ENCODE results near the gene KCNA1. TPM values are rescaled to one million over a fixed set of nuclear protein-coding genes. Genes with fewer than 3 reads are reported as not detected.

KCNA1 gene
- total RNA-seq, 2 donors from 2014 or later: 0.05 TPM; not detected in 1

- intact Hi-C loops (cut with DNase I): no loop called here
These were observed 333 bp upstream of the KCNA1 start for GRCh38 chr12:4909410-4909733.

GRCh38 chr12:4910502-4911315 lies 1.0 kb downstream of the KCNA1 start:
- no peak for DNase-seq (ENCODE audit: low spot score)
- intact Hi-C loops (cut with DNase I): no loop called here

More at GRCh38 chr12:4909410-4909733, 333 bp upstream of the KCNA1 start:
- DNase-seq (ENCODE audit: low spot score): no peak

- intact Hi-C loops (cut with DNase I): no loop called here
- no peak for DNase-seq (ENCODE audit: low spot score)
These were observed 1.8 kb downstream of the KCNA1 start for GRCh38 chr12:4911316-4911994.

- intact Hi-C loops (cut with DNase I): no loop called here
- DNase-seq (ENCODE audit: low spot score): no peak
These were observed 5.0 kb downstream of the KCNA1 start for GRCh38 chr12:4914720-4915119.

- intact Hi-C loops (cut with DNase I): no loop called here
- DNase-seq (ENCODE audit: low spot score): no peak
These were observed 6.0 kb downstream of the KCNA1 start for GRCh38 chr12:4915752-4916151.

- no peak for DNase-seq (ENCODE audit: low spot score)
- intact Hi-C loops (cut with DNase I): no loop called here
These were observed 9.4 kb downstream of the KCNA1 start for GRCh38 chr12:4918950-4919660.

GRCh38 chr12:4932576-4932975 lies 22.9 kb downstream of the KCNA1 start:
- intact Hi-C loops (cut with DNase I): no loop called here
- no peak for DNase-seq (ENCODE audit: low spot score)

GRCh38 chr12:4933411-4933810 lies 23.7 kb downstream of the KCNA1 start:
- no peak for DNase-seq (ENCODE audit: low spot score)
- intact Hi-C loops (cut with DNase I): no loop called here

- DNase-seq (ENCODE audit: low spot score): no peak
- intact Hi-C loops (cut with DNase I): no loop called here
These were observed 24.8 kb downstream of the KCNA1 start for GRCh38 chr12:4934407-4935035.

- DNase-seq (ENCODE audit: low spot score): no peak
- intact Hi-C loops (cut with DNase I): no loop called here
These were observed 29.2 kb downstream of the KCNA1 start for GRCh38 chr12:4938900-4939299.

- intact Hi-C loops (cut with DNase I): no loop called here
- no peak for DNase-seq (ENCODE audit: low spot score)
These were observed 29.8 kb downstream of the KCNA1 start for GRCh38 chr12:4939418-4940023.

- intact Hi-C loops (cut with DNase I): no loop called here
- DNase-seq (ENCODE audit: low spot score): no peak
These were observed 33.6 kb downstream of the KCNA1 start for GRCh38 chr12:4943067-4943937.

GRCh38 chr12:4943938-4944284 lies 34.2 kb downstream of the KCNA1 start:
- intact Hi-C loops (cut with DNase I): no loop called here
- no peak for DNase-seq (ENCODE audit: low spot score)

GRCh38 chr12:4947253-4947652 lies 37.5 kb downstream of the KCNA1 start:
- intact Hi-C loops (cut with DNase I): no loop called here
- DNase-seq (ENCODE audit: low spot score): no peak

GRCh38 chr12:4951083-4951482 lies 41.4 kb downstream of the KCNA1 start:
- no peak for DNase-seq (ENCODE audit: low spot score)
- intact Hi-C loops (cut with DNase I): loop anchor here in 1 of 2 donors (5.0 kb wide), 1 partner anchor 1309 kb away; no protein-coding TSS in a partner anchor

GRCh38 chr12:4951601-4952000 lies 41.9 kb downstream of the KCNA1 start:
- DNase-seq (ENCODE audit: low spot score): no peak
- intact Hi-C loops (cut with DNase I): loop anchor here in 1 of 2 donors (5.0 kb wide), 1 partner anchor 1309 kb away; no protein-coding TSS in a partner anchor

- no peak for DNase-seq (ENCODE audit: low spot score)
- intact Hi-C loops (cut with DNase I): loop anchor here in 1 of 2 donors (5.0 kb wide), 1 partner anchor 1312 kb away; no protein-coding TSS in a partner anchor
These were observed 45.1 kb downstream of the KCNA1 start for GRCh38 chr12:4954621-4955354.

GRCh38 chr12:4956054-4956453 lies 46.3 kb downstream of the KCNA1 start:
- DNase-seq (ENCODE audit: low spot score): no peak
- intact Hi-C loops (cut with DNase I): no loop called here
